GM04503 (cell line): Measurements from ENCODE around the gene ZAR1.
A peak's percentile ranks its signal among the peaks of the same experiment; 100 is the strongest.
"Not testable (repeated sequence)": the region's sequence is repeated elsewhere in the genome, so short reads cannot be mapped to it uniquely, and the experiment has no call there.

Experiments
- DNase-seq: peaks from one replicate; pipeline ENCODE4 v3.0.0-alpha.2; 2012; ENCODE audit warnings: low read depth

Gene ZAR1, protein sequence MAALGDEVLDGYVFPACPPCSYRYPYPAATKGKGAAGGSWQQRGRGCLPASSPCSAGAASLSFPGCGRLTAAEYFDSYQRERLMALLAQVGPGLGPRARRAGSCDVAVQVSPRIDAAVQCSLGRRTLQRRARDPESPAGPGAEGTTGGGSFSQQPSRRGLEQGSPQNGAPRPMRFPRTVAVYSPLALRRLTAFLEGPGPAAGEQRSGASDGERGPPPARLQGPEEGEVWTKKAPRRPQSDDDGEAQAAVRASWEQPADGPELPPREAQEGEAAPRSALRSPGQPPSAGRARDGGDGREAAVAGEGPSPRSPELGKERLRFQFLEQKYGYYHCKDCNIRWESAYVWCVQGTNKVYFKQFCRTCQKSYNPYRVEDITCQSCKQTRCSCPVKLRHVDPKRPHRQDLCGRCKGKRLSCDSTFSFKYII

DNA sequence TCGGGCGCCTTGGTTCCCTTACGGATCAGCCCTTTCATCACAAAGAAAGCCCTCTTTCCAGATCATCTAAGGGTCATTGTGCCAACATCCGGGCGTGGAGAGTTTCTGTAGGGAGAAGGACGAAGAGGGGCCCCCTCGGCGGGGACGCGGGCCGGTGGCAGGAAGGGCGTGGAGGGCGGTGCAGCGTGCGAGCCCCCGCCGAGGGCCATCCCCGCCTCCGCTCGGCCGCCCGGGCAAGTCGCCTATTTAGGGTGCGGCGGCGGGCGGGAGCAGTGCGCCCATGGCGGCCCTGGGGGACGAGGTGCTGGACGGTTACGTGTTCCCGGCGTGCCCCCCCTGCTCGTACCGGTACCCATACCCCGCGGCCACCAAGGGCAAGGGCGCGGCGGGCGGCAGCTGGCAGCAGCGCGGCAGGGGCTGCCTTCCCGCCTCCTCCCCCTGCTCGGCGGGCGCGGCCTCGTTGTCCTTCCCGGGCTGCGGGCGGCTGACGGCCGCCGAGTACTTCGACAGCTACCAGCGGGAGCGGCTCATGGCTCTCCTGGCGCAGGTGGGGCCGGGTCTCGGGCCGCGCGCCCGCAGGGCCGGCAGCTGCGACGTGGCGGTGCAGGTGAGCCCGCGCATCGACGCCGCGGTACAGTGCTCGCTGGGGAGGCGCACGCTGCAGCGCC is at the start of gene ZAR1:
TSS of gene ZAR1 (plus strand) at position 241 of the 668 bp plus-strand sequence. CDS start at position 281, 40 bp downstream.
- no peak for DNase-seq

DNA sequence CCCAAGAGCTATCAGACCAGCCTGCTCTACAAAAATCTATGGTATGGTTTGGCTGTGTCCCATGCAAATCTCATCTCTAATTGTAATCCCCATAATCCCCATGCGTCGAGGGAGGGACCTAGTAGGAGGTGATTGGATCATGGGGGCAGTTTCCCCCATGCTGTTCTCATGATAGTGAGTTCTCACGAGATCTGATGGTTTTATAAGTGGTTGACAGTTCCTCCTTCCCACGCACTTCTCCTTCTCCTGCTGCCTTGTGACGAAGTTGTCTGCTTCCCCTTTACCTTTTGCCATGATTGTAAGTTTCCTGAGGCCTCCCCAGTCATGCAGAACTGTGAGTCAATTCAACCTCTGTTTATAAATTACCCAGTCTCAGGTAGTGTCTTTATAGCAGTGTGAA is 49.1 kb upstream of the ZAR1 start:
- DNase-seq = not testable (repeated sequence)

DNA sequence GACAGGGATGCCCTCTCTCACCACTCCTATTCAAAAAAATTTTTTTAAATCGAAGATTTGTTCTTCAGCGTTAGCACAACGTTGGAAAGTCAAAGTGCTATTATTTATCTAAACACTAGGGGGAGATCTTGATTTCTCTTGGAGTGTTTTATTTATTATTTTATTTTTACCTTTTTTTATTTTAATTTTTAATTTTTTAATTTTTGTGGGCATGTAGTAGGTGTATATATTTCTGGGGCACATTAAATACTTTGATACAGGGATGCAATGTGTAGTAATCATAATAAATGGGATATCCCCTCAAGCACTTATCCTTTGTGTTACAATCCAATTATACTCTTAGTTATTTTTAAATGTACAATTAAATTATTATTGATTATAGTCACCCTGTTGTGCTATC is 44.3 kb upstream of the ZAR1 start:
- no peak for DNase-seq

DNA sequence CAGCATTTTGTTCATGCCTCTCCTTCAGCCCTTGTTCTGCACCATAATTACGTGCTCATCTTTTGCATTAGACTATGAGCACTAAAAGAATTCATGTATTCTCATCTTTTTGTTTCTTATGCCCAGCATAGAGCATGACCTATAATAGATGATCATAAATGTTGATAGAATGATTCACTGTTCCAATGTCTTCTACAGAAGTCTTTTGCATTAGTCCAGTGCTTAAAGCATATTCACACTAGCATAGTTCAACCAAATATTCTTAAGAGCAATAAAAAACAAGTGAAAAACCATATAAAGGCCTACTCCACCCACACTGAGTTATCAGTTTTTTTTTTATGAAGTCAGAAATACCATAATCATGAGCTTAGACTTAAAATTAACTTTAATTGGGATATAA is 43.4 kb upstream of the ZAR1 start:
- DNase-seq = no peak

DNA sequence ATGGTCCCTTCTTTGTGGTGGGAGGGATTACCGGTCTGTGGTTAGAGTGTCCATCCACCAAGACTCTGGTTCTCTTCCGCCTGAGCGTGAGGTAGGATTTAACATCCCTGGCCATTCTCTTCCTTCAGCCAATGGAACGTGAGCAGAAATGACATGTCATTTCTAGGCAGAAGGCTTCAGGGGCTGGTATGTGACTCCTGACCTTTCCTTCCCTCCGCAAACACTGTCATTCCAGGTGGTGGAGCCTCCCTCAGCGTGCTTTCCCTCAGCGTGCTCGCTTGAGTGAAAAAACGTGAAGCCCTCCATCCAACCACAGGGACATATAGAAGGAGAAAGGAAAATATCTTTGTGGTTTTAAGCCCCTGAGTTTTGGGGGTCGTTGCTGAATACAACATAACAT is 40.9 kb upstream of the ZAR1 start:
- no peak for DNase-seq

DNA sequence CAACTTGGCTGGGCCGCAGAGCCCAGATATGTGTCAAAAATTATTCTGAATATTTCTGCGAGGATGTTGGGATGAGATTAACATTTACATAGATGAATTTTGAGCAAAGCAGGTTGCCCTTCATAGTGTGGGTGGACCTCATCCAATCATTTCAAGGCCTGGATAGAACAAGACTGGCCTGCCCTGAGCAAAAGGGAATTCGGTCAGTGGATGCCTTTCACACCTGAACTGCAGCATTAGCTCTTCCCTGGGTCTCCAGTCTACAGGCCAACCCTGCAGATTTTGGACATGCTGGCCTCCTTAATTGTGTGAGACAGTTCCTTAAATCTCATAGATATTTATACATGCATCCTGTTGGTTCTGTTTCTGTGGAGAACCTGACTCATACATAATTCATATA is 39.3 kb upstream of the ZAR1 start:
- no peak for DNase-seq

DNA sequence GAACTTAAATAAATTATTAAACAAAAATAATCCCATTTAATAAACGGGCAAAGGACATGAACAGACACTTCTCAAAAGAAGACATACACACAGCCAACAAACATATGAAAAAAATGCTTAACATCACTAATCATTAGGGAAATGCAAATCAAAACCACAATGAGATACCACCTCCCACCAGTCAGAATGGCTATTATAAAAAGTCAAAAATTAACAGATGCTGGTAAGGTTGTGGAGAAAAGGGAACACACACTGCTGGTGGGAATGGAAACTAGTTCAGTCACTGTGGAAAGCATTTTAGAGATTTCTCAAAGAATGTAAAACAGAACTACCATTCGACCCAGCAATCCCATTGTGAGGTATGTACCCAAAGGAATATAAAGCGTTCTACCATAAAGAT is 38.4 kb upstream of the ZAR1 start:
- DNase-seq = not testable (repeated sequence)

DNA sequence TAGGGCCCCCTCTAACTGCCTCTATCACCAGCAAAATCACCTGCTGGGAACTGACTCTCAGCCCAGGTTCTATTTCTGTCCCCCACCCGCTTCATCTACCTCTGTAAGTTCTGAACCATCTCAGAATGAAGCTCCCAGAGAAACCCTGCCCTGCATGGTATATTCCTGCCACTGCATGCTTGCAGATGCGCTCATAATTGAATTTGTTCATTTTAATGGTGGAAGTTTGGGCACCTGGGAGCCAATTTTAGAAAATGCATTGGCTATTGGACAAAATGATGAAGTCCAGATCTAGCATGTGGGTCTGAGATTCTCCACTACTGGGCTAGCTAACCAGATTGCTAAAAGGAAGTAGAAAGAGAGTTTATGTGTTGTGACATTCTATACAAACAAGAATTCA is 35.5 kb upstream of the ZAR1 start:
- DNase-seq = no peak

DNA sequence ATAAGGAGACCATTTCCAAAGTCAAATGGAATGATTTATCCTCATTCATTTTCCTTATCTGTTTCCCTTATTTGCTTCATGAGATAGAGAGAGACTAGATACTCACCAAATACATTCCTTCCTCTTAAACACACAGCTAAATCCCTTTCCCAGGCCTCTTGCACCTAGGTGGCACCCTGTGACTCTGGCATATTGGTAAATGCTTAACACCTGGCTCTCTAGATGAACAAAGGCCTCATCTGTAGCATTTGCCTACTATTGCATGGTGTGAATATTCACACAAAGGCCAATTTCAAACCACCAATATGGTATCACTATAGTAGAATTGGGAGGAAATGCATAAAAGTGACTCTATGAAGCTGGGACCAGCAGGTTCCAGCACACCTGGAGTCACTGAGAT is 29.1 kb upstream of the ZAR1 start:
- DNase-seq = no peak

DNA sequence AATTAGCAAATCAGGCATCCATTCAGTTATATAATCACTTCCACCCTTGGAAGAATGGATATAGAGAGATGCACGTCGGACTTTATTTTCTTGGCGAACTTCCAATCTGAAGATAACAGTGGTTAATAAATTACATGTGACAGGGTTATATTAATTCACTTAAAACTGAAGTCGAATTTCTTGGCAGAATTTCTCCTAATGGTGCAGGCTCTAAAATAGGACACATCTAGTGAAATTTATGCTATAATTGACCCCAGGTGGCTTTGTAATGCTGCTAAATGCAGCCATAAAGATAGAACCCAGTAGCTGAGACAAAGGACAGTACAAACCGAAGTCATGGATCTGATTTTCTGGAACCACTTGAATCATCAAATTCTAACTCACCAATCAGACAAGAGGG is 27.7 kb upstream of the ZAR1 start:
- DNase-seq = no peak

DNA sequence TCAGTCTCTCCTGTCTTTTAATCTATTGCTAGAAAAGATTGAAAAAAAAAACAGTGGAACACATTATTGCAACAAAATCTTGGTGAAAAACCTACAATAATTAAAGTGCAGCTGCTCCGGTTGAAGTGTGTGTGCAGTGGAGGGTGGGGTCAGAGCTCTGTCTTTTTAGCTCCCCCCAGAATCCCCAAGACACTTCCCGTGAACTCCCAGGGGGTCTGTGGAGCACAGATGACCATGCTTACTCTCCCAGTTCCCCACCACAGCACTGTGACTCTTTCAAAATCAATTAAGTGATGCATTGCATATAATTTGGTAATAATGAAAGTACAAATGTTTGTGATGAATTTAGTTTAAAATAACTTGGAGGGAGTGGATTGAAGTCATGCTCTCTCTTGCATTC is 22.6 kb upstream of the ZAR1 start:
- DNase-seq = no peak

DNA sequence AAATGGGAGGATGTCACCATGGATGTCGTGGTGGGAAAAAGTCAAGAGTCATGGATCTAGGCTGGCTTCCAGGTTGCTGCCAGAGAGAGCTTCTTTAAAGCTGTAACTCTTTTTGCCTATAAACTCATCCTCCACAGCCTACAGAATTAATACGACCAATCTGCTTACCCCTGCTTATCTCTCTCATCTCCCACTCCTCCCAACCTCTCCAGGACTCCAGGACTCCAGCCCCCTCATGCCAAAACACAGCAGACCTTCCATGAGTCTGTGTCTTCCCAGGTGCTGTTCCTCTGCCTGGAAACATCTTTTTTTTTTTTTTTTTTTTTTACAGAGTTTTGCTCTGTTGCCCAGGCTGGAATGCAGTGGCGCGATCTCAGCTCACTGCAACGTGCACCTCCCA is 22.2 kb upstream of the ZAR1 start:
- no peak for DNase-seq

DNA sequence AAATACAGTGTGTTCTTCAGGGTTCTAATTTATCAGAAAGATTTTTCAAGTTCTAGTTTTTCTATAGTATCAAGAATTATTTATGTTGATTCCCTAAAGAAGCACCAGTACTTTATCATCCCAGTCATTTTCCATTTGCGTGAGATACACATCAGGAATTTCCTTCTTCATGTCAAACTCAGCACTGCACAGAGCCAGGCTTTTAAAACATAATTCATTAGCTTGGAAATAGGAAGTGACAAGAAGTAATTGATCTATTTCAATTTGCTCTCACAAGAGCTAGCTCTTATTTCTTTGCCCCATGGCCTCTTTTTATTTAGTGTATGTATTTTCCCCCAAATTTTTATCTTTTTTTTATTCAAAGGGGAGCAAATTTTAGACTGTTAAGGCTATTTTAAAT is 19.9 kb upstream of the ZAR1 start:
- DNase-seq = no peak

DNA sequence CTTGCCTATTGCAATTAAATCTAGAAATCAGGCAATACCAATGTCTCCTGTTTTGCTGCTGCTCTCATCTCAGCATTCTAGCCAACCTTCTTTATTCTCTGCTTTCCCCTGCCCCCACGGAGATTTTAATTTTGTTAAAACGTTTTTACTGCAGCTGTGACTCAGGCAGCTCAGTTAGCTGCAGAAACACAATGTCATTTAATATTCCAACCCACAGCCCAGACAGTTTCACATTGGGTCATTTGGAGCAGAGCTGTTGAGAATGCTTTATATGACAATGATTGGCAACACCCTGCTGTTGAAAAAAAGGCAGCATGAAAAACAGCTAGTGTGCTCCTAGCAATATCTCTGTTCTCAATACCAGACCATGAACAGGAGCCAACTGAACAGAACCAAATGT is 19.5 kb upstream of the ZAR1 start:
- peak; percentile 3 for DNase-seq

DNA sequence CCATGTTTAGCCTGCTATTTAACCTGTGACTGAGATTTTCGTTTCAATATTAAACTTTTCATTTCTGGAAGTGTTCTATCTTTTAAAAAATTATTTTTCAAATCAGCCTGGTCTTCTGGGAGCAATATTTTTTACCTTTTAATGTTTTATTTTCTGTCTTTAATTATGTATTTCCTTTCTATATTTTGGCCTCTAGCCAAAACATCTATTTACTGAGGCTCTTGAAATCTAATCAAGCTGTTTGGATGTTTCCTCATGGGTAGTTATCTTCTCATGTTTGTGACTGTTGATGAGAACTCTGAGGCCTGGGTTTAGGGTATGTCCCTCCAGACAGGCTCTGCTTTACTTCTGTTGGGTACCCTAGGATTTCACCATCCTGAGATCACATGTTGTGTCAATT is 17.3 kb upstream of the ZAR1 start:
- no peak for DNase-seq

DNA sequence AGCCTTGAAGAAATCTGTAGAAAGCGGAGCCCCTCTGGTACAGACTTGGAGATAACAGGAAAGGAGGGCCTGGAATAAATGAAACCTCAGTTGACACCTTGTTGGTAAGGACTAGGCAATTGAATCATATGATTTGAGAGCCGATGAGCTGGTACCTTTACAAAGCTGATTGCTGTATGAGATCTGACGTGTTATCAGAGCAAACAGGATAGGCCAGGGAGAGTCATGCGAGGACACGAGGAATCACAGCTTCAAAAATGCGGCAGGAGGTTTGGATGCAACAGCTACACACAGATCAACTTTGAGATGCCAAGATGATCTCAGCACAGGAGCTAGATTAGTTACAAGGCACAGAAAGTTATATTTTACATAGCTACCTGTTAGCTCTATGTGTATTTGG is 14.3 kb upstream of the ZAR1 start:
- no peak for DNase-seq

DNA sequence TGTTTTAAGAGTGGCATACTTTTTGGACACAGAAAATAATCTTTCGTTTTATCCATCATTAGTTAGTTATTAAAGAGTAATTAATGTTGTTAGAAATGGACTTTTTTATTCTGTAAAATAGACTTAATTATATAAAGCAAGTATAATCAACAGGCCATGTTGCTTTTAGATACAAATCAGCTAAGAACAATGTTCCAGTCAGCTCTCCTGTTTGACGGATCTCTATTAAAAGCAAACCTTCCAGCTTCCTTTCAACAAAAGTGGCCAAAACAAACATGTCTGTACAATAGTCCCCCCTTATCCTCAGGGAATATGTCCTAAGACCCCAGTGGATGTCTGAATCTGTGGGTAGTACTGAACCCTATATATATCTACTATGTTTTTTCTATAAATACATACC is 11.8 kb upstream of the ZAR1 start:
- no peak for DNase-seq

DNA sequence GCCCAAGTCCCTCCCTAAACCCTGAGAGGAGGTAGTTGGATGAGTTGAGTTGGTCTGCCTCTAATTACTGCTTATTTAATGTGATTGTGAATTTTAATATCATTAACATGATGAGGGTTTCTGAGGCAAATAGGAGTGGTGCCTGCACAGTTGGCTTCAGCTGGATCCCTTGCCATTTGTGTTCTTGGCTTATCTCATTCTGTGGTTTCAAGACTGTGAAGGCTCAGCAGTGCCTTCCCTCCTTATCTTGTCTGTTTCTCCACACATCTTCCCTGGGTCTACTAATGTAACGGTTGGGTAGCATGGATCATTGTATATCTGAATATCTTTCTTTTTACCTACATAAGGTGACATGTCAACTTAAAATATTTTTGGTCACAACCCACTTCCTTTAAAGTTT is 8.5 kb upstream of the ZAR1 start:
- DNase-seq = no peak

DNA sequence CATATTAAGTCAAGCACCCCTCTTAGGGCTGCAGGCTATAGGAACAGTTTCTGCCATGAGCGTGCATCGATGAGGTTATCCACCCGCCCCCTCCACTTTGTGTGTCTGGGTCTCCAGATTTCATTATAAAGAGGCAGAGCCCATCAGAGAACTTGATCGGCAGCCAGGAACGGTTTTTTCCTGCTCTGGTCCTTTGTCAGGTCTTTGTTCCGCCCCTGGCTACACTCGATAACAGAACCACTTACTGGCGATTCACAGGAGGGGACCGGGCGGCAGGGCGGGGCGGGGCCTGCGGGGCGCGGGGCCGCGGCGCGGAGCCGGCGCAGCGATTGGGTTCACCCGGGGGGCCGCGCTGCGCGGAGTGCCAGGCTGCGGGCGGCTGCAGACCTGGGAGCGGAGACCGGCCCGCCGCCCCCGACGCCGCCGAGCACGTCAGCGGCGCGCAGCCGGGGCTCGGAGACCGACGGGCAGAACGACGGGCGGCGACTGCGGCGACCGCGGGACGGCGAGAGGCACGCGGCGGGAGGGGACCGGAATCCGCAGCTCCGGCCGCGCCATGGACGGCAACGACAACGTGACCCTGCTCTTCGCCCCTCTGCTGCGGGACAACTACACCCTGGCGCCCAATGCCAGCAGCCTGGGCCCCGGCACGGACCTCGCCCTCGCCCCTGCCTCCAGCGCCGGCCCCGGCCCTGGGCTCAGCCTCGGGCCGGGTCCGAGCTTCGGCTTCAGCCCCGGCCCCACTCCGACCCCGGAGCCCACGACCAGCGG is 6.9 kb upstream of the ZAR1 start, which contains the start of gene SLC10A4:
TSS of gene SLC10A4 (plus strand) at position 338 of the 771 bp plus-strand sequence. CDS start at position 557, 219 bp downstream.
- no peak for DNase-seq

DNA sequence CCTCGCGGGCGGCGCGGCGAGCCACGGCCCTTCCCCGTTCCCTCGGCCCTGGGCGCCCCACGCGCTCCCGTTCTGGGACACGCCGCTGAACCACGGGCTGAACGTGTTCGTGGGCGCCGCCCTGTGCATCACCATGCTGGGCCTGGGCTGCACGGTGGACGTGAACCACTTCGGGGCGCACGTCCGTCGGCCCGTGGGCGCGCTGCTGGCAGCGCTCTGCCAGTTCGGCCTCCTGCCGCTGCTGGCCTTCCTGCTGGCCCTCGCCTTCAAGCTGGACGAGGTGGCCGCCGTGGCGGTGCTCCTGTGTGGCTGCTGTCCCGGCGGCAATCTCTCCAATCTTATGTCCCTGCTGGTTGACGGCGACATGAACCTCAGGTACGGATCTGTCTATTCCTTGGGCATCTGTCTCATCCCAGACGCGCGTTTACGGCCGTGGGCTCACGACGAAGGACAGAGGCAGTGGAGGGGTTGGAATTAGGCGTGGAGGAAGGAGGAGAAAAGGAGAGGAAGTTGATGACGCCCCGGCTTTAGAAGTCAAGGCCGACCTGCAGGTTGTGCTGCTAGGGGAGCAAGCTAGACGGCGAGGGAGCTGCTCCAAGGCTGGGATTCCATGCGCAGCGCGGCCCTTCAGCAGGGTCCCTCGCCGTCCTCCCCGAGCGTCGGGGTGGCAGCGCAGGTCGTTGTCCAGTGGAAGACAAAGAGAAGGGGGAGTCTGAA is 6.1 kb upstream of the ZAR1 start:
- DNase-seq = no peak

DNA sequence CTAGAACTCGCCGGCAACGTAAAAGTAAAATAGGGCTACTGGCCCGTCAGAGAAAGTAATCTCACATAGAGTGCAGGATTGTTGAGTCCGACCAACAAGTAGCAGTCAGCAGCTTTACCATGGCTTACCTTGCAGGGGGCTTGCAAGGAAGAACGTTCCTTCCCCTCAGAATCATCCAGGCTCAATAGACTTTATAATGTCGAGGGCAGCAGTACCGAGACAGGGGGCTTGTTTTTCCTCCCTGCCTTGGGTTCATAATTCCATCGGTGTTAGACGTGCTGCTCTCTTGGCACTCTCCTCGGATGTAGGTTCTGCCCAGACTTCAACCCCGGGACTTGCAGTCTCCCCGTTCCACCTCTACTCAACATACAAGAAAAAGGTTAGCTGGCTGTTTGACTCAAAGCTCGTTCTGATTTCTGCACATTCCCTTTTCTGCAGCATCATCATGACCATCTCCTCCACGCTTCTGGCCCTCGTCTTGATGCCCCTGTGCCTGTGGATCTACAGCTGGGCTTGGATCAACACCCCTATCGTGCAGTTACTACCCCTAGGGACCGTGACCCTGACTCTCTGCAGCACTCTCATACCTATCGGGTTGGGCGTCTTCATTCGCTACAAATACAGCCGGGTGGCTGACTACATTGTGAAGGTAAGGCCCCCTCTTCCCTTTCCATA is 5.4 kb upstream of the ZAR1 start:
- no peak for DNase-seq

DNA sequence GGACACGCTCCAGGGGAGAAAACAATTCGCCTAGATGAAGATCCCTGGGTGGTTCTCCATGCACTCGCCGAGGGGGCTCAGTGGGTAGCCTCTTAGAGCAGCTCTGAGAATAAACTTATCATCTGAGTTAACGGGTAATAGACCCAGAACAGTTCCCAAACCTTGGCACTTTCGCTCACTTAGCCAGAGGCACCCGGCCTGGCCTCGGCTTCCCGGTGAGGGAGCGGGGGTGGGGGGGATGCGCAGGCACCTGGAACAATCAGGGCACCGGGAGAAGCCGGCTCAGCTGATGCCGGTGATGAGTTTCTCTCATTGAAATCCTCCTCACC is 405 bp upstream of the ZAR1 start:
- DNase-seq = no peak
